ENCODE data around the gene E2F7. TPM values are rescaled to one million over a fixed set of nuclear protein-coding genes. Genes with fewer than 3 reads are reported as not detected.

Gene E2F7
- total and polyA plus RNA-seq, 2 of the 8 experiments (the other 6 are each of a cell fraction or from before 2014, with no cell fraction given): 8.8 to 18.5 TPM

Other genes with a start within 250 kb of the E2F7 start
- gene CSRP2, start 186.6 kb downstream of the E2F7 start, total RNA-seq (2021; fragmentation: NEBNext Ultra II Directional; extraction: Animal tissue kit (Norgen Biotek cat#: 25700)): 227 and 228 TPM in 2 replicates
- 103 and 149 TPM in 2 replicates for gene CSRP2, start 186.6 kb downstream of the E2F7 start, polyA plus RNA-seq (2011; rRNA removed)

Measured in H1 (cell line).